ENCODE results near the gene GIT1.

The GIT1 gene

DNA sequence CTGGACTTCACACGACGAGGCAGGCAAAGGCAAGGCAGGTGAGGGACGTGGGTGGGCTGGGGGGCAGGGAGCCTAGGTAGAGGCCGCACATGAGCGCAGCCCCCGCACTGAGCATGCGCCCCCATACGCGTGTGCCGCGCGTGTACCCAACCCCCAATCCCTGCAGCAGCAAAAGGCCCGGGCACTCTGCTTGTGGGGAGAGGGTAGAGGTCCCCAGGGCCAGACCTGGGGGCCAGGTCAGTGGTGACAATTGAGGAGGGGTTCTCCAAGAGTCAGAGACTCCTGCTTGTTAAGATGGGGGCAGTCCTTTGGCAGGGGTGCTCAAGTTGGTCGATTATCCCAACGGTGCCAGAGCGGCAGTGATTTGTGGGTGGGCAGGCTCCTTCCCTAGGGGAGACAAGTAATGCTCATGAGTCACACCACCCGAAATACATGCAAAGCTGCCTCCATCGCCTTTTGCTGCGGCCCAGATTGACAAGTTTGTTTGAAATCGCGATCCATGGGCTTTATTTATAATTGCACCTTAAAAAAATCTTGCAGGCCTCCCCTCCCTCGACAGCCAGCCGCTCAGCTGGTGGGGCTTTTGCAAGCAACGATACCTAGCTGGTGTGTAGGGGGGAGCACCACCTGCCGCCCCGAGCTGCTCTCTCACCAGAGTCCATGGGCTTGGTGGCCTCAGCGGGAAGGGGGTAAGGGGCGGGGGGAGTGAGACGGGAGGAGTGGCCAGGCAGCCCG is 1.1 kb upstream of the GIT1 start:
- H3K27ac ChIP-seq (ENCODE audit: low read length): peak overlapping the region; percentile 4
- H3K36me3 ChIP-seq (ENCODE audit: insufficient read depth, low read depth, low read length): no peaks in the 10 kb centered on the region
- peak overlapping the region; percentile 78; the same call in 1 of the 2 replicates for H3K4me3 ChIP-seq (ENCODE audit: low read length)
- peaks cover 25% of the 10 kb centered on the region for H3K27me3 ChIP-seq (ENCODE audit: insufficient read depth, low read length)
- H3K4me1 ChIP-seq (ENCODE audit: insufficient read depth, low read length): peaks cover 26% of the 10 kb centered on the region
- H3K9me3 ChIP-seq (ENCODE audit: insufficient read depth, low read depth, low read length): no peaks in the 10 kb centered on the region
- H3K9ac ChIP-seq (ENCODE audit: low read depth, low read length): peak overlapping the region; percentile 74; the same call in 1 of the 2 replicates

- Histone ChIP-seq H3K4me3 (ENCODE audit: low read length) (peak overlapping the region; percentile 87), H3K9me3 (ENCODE audit: insufficient read depth, low read depth, low read length) (no peaks in the 10 kb centered on the region), H3K4me1 (ENCODE audit: insufficient read depth, low read length) (peaks cover 39% of the 10 kb centered on the region), H3K9ac (ENCODE audit: low read depth, low read length) (peak overlapping the region; percentile 60; the same call in 1 of the 2 replicates), H3K27me3 (ENCODE audit: insufficient read depth, low read length) (peaks cover 21% of the 10 kb centered on the region), H3K27ac (ENCODE audit: low read length) (no peak overlapping the region), H3K36me3 (ENCODE audit: insufficient read depth, low read depth, low read length) (no peaks in the 10 kb centered on the region)
Measured at GRCh38 chr17:29588562-29589411, 661 bp downstream of the GIT1 start.

- no peak overlapping the region for H3K27ac ChIP-seq (ENCODE audit: low read length)
Measured at GRCh38 chr17:29588017-29588561, 1.4 kb downstream of the GIT1 start.

GRCh38 chr17:29587591-29587990 is 1.9 kb downstream of the GIT1 start:
- Histone ChIP-seq H3K27ac (ENCODE audit: low read length) (no peak overlapping the region), H3K27me3 (ENCODE audit: insufficient read depth, low read length) (peaks cover 19% of the 10 kb centered on the region), H3K4me3 (ENCODE audit: low read length) (peak overlapping the region; percentile 87; the same call in 1 of the 2 replicates), H3K36me3 (ENCODE audit: insufficient read depth, low read depth, low read length) (0 out of 2 replicates have a peak, but pooled peaks cover under 1% of the 10 kb centered on the region), H3K9me3 (ENCODE audit: insufficient read depth, low read depth, low read length) (no peaks in the 10 kb centered on the region), H3K9ac (ENCODE audit: low read depth, low read length) (peak overlapping the region; percentile 60; the same call in 1 of the 2 replicates), H3K4me1 (ENCODE audit: insufficient read depth, low read length) (peaks cover 38% of the 10 kb centered on the region)

More at GRCh38 chr17:29588017-29588561, 1.4 kb downstream of the GIT1 start:
- no peaks in the 10 kb centered on the region for H3K9me3 ChIP-seq (ENCODE audit: insufficient read depth, low read depth, low read length)
- no peaks in the 10 kb centered on the region for H3K36me3 ChIP-seq (ENCODE audit: insufficient read depth, low read depth, low read length)
- peaks cover 19% of the 10 kb centered on the region for H3K27me3 ChIP-seq (ENCODE audit: insufficient read depth, low read length)
- peaks cover 39% of the 10 kb centered on the region for H3K4me1 ChIP-seq (ENCODE audit: insufficient read depth, low read length)
- peak overlapping the region; percentile 87 for H3K4me3 ChIP-seq (ENCODE audit: low read length)
- H3K9ac ChIP-seq (ENCODE audit: low read depth, low read length): peak overlapping the region; percentile 60; the same call in 1 of the 2 replicates

DNA sequence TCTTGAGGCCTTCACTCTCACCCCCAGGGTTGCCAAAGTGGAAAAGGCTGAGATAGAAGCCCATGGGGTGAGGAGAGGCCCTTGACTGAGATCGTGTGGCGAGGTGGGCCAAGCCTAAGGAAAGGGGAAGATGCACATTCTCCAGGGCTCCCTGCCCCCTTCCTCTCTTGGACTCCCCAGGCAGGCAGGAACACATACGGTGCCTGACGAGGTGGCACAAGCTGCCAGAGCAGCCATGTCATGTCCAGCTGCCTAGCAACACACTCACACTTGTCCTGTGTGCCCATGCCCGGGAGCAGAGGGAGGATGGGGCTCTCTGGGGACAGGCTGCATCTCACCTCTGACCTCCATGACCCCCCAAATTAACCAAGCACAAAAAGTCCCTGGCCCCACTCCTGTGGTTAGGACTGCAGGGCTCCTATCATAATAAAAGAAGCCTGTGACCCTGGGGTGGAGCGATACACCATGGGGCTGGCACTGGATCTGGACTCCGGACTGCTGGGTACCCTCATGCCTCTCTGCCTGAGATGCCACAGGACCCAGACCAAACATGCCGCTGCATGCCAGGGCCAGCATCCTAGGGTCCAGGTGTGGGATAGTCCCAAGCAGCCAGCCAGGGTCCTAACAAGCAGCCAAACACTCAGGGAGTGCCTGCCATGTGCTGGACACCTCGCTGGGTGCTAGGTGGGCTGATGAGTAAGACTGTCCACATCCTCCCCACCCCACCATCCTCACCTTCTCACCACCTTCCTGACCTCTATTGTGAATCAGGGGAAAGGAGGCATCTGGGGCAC is 2.6 kb downstream of the GIT1 start:
- no peaks in the 10 kb centered on the region for H3K9me3 ChIP-seq (ENCODE audit: insufficient read depth, low read depth, low read length)
- H3K27ac ChIP-seq (ENCODE audit: low read length): no peak overlapping the region
- peaks cover 31% of the 10 kb centered on the region for H3K4me1 ChIP-seq (ENCODE audit: insufficient read depth, low read length)
- H3K9ac ChIP-seq (ENCODE audit: low read depth, low read length): no peak overlapping the region
- H3K4me3 ChIP-seq (ENCODE audit: low read length): no peak overlapping the region
- H3K36me3 ChIP-seq (ENCODE audit: insufficient read depth, low read depth, low read length): 0 out of 2 replicates have a peak, but pooled peaks cover 8% of the 10 kb centered on the region
- H3K27me3 ChIP-seq (ENCODE audit: insufficient read depth, low read length): peaks cover 19% of the 10 kb centered on the region

DNA sequence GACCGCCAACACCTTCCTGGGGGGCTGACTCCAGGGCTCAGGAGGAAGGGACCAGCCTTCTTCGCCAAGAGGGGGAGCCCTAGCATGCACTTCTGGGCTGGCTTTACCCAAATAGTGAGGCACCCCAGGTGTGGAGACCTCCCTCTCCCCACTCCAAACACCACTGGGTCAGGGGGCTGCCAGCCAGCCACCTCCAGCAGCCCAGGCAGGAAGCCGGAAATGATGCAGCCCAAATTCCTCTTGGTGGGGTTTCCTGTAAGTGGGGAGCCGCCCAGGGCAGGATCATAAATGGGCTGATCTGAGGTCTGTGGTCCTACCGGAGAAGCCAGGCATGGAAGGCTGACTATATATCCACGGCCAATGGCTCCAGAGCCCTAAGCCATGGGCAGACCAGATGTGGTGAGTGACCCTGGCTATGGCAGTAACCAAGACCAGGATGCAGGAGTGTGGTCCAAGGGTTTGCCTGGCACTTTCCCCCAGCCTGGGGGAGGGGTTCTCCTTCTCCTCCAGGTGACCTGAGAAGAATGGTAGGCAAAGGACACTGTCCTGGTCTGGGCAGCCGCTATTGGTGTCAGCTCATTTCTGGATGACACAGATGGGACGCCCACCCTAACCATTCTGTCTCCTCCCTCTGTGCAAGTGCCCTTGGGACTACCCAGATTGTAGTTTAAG is 4.2 kb downstream of the GIT1 start:
- H3K27ac ChIP-seq (ENCODE audit: low read length): no peak overlapping the region
- H3K4me3 ChIP-seq (ENCODE audit: low read length): no peak overlapping the region
- H3K36me3 ChIP-seq (ENCODE audit: insufficient read depth, low read depth, low read length): peaks cover 10% of the 10 kb centered on the region; the same call in 1 of the 2 replicates
- H3K4me1 ChIP-seq (ENCODE audit: insufficient read depth, low read length): peaks cover 28% of the 10 kb centered on the region
- H3K9ac ChIP-seq (ENCODE audit: low read depth, low read length): no peak overlapping the region; the same call in 1 of the 2 replicates
- no peaks in the 10 kb centered on the region for H3K9me3 ChIP-seq (ENCODE audit: insufficient read depth, low read depth, low read length)
- H3K27me3 ChIP-seq (ENCODE audit: insufficient read depth, low read length): peaks cover 13% of the 10 kb centered on the region

DNA sequence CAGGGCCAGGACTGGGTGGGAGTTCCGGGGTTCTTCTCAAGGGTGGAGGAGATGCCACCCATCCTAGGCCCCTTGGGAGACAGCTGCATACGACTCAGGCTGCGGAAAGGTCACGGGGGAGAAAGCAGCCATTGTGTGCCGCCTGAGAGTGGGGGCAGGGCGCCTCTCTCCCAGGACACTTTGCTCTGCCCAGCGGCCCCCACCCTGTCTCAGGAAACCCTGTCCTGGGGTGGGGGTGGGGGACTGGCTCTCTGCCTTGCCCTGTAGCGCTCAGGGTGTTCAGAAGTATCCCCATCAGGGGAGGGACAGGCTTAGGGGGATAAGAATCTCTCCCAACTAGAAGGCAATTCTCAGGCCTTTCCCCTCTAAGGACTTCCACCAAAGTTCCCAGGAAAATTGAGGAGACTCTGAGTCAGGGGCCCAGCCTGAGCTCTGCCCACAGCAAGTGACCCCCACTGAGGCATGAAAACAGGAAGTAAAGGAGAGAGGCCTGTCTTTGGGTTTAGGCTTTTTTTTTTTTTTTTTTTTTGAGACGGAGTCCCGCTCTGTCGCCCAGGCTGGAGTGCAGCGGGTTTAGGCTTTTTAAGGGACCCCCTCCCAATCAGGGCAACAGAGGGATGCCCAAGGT is 4.9 kb downstream of the GIT1 start:
- H3K9me3 ChIP-seq (ENCODE audit: insufficient read depth, low read depth, low read length): no peaks in the 10 kb centered on the region
- peaks cover 9% of the 10 kb centered on the region; the same call in 1 of the 2 replicates for H3K27me3 ChIP-seq (ENCODE audit: insufficient read depth, low read length)
- H3K27ac ChIP-seq (ENCODE audit: low read length): no peak overlapping the region
- peaks cover 23% of the 10 kb centered on the region for H3K4me1 ChIP-seq (ENCODE audit: insufficient read depth, low read length)
- H3K9ac ChIP-seq (ENCODE audit: low read depth, low read length): peak overlapping the region; percentile 29; the same call in 1 of the 2 replicates
- no peak overlapping the region for H3K4me3 ChIP-seq (ENCODE audit: low read length)
- peaks cover 17% of the 10 kb centered on the region; the same call in 1 of the 2 replicates for H3K36me3 ChIP-seq (ENCODE audit: insufficient read depth, low read depth, low read length)

DNA sequence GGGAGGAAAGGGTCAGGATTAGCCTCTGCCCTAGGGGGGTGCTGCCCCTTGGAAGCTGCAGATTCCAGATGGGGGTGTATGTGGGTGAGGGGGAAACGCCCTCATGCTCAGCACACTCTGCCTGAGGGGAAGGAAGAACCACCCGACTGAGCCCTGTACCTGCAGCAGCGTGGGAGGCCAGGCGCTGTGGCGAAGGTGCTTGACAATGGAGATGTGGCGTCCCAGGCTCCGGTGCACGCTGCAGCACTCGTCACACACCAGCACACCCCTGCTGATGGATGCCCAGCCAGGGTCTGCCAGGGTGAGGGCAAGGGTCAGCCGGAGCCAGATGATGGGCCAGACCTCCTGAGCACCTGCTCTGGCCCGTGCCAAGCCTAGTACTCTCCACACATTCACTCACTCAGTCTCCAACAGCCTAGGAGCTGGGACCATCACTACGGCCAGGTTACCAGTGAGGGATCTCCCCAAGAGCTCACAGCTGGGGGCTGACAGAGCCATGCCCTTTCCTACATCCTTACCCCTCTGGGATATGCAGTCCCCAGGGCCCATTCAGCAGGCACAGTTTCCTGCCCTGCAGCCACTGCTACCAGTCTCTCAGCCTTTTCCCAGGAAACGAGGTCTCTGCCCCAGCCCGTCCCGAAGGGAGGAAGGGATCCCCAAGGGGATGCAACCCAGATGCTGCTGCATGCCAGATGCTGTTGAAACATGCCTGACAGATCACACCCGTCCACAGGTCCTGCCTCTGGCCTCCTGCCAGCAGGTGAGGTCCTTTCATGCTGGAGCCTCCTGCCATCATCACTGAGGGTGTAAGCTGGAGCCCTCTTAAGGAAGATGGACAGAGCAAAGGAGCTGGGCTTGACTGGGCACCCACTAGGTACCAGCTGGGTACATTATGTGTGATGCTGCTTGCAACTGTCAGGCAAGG is 5.9 kb downstream of the GIT1 start:
- H3K27ac ChIP-seq (ENCODE audit: low read length): no peak overlapping the region
- H3K36me3 ChIP-seq (ENCODE audit: insufficient read depth, low read depth, low read length): peaks cover 20% of the 10 kb centered on the region; the same call in 1 of the 2 replicates
- no peak overlapping the region for H3K4me3 ChIP-seq (ENCODE audit: low read length)
- H3K9ac ChIP-seq (ENCODE audit: low read depth, low read length): no peak overlapping the region
- H3K27me3 ChIP-seq (ENCODE audit: insufficient read depth, low read length): peaks cover 9% of the 10 kb centered on the region; the same call in 1 of the 2 replicates
- H3K9me3 ChIP-seq (ENCODE audit: insufficient read depth, low read depth, low read length): no peaks in the 10 kb centered on the region
- H3K4me1 ChIP-seq (ENCODE audit: insufficient read depth, low read length): peaks cover 23% of the 10 kb centered on the region

- H3K4me1 ChIP-seq (ENCODE audit: insufficient read depth, low read length): peaks cover 18% of the 10 kb centered on the region; the same call in 1 of the 2 replicates
- peaks cover 28% of the 10 kb centered on the region; the same call in 1 of the 2 replicates for H3K36me3 ChIP-seq (ENCODE audit: insufficient read depth, low read depth, low read length)
Measured at GRCh38 chr17:29582772-29583171, 6.7 kb downstream of the GIT1 start.

More at GRCh38 chr17:29582772-29583171, 6.7 kb downstream of the GIT1 start:
- H3K4me3 ChIP-seq (ENCODE audit: low read length): no peak overlapping the region
- H3K9ac ChIP-seq (ENCODE audit: low read depth, low read length): no peak overlapping the region
- H3K27me3 ChIP-seq (ENCODE audit: insufficient read depth, low read length): 0 out of 2 replicates have a peak, but pooled peaks cover 2% of the 10 kb centered on the region
- H3K27ac ChIP-seq (ENCODE audit: low read length): no peak overlapping the region
- no peaks in the 10 kb centered on the region for H3K9me3 ChIP-seq (ENCODE audit: insufficient read depth, low read depth, low read length)

Data from iPS-20b (cell line).